IMR-90 (cell line): ENCODE measurements around the gene UBE2S. TPM values are rescaled to one million over a fixed set of nuclear protein-coding genes. Genes with fewer than 3 reads are reported as not detected.
A peak's percentile ranks its signal among the peaks of the same experiment; 100 is the strongest.
"Not testable (repeated sequence)": the region's sequence is repeated elsewhere in the genome, so short reads cannot be mapped to it uniquely, and the experiment has no call there.

Experiments used
- ATAC-seq: fragments of 200-7000 bp; cut with Tn5 transposase; 2 replicates; pipeline ENCODE4 v1.9.1; 2020; ENCODE audit warnings: low read depth, mild to moderate bottlenecking, moderate library complexity
- Bru-seq: library from RNA; stranded (reverse); fragments of 400-500 nt; gene quantifications from one replicate; lab custom pipeline; 2021; lab: Mats Ljungman, UMichigan
- BruChase-seq, 2 experiments: library from RNA; stranded (reverse); fragments of 400-500 nt; gene quantifications; one replicate each; lab custom pipeline; 2021; lab: Mats Ljungman, UMichigan
- BruUV-seq: library from RNA; stranded (reverse); fragments of 400-500 nt; replicated peaks from 2 replicates; lab custom pipeline; 2021; lab: Mats Ljungman, UMichigan
- CTCF ChIA-PET: fragments of 300-600 bp; formaldehyde crosslinking; extraction: SDS; loops from one replicate; lab custom pipeline; 2021; ENCODE audit warnings: antibody characterized with exemption; lab: Yijun Ruan, JAX
- POLR2A ChIA-PET: fragments of 300-600 bp; sonication (Branson Sonifier 250); formaldehyde crosslinking; loops from one replicate; lab custom pipeline; 2022; ENCODE audit warnings: antibody characterized with exemption; ENCODE audit not compliant: unreplicated experiment; lab: Charles Lee
- DNase-seq: peaks from one replicate; pipeline ENCODE4 v3.0.0; 2013
- H2AFZ ChIP-seq: replicated peaks from 2 replicates; pipeline ENCODE3; 2013; ENCODE audit warnings: low read length, mild to moderate bottlenecking; ENCODE audit not compliant: poor library complexity
- H2AK5ac ChIP-seq: 2 replicates; pipeline ENCODE4 v1.6.1; 2013; ENCODE audit warnings: low read depth, low read length, inconsistent platforms
- H2AK9ac ChIP-seq: replicated peaks from 2 replicates; pipeline ENCODE3; 2013; ENCODE audit warnings: mild to moderate bottlenecking, low read depth, low read length, moderate library complexity; ENCODE audit not compliant: poor library complexity
- H2BK120ac ChIP-seq: 2 replicates; pipeline ENCODE4 v1.6.1; 2013; ENCODE audit warnings: low read depth, low read length, inconsistent platforms
- H2BK15ac ChIP-seq: 3 replicates; pipeline ENCODE4 v1.6.1; 2013; ENCODE audit warnings: low read depth, low read length, inconsistent platforms
- H2BK20ac ChIP-seq: 2 replicates; pipeline ENCODE4 v1.6.1; 2013; ENCODE audit warnings: low read depth, mild to moderate bottlenecking, inconsistent platforms, low read length, moderate library complexity
- H2BK5ac ChIP-seq: 2 replicates; pipeline ENCODE4 v1.6.1; 2013; ENCODE audit warnings: mild to moderate bottlenecking, low read depth, low read length, inconsistent platforms; ENCODE audit not compliant: poor library complexity, severe bottlenecking
- H3K14ac ChIP-seq: replicated peaks from 2 replicates; pipeline ENCODE4 v1.6.1; 2013; ENCODE audit warnings: low read depth, low read length, inconsistent platforms
- H3K18ac ChIP-seq: 2 replicates; pipeline ENCODE4 v1.6.1; 2013; ENCODE audit warnings: low read depth, low read length, control low read depth
- H3K23ac ChIP-seq: 2 replicates; pipeline ENCODE4 v1.6.1; 2013; ENCODE audit warnings: low read depth, low read length, inconsistent platforms
- H3K27ac ChIP-seq: 2 replicates; pipeline ENCODE4 v1.5.1; 2013; ENCODE audit warnings: mild to moderate bottlenecking, control low read depth, low read length; ENCODE audit not compliant: insufficient read depth
- H3K27me3 ChIP-seq: 2 replicates; pipeline ENCODE4 v1.6.1; 2013; ENCODE audit warnings: low read length; ENCODE audit not compliant: control insufficient read depth, insufficient read depth
- H3K36me3 ChIP-seq: 2 replicates; pipeline ENCODE4 v1.6.1; 2013; ENCODE audit warnings: low read length, mixed read lengths; ENCODE audit not compliant: control insufficient read depth, insufficient read depth
- H3K4ac ChIP-seq: 2 replicates; pipeline ENCODE4 v1.6.1; 2013; ENCODE audit warnings: low read depth, low read length, inconsistent platforms
- H3K4me1 ChIP-seq: 2 replicates; pipeline ENCODE4 v1.6.1; 2013; ENCODE audit warnings: low read length, mixed read lengths; ENCODE audit not compliant: control insufficient read depth, insufficient read depth
- H3K4me2 ChIP-seq: 2 replicates; pipeline ENCODE4 v1.6.1; 2013; ENCODE audit warnings: low read depth, mild to moderate bottlenecking, control low read depth, low read length, moderate library complexity
- H3K4me3 ChIP-seq: 2 replicates; pipeline ENCODE4 v1.5.1; 2013; ENCODE audit warnings: low read depth, mild to moderate bottlenecking, control low read depth, low read length, moderate library complexity; ENCODE audit not compliant: insufficient read depth
- H3K56ac ChIP-seq: 2 replicates; pipeline ENCODE4 v1.6.1; 2013; ENCODE audit warnings: low read length, inconsistent platforms; ENCODE audit not compliant: insufficient read depth; ENCODE audit errors: extremely low read depth
- H3K79me1 ChIP-seq, 2 experiments: 2 replicates each; pipeline ENCODE4 v1.6.1; 2013; ENCODE audit warnings: low read length in 2 of 2, inconsistent platforms in 1 of 2, low read depth in 1 of 2
- H3K9ac ChIP-seq: 2 replicates; pipeline ENCODE4 v1.6.1; 2013; ENCODE audit warnings: low read depth, low read length, control low read depth
- H3K9me1 ChIP-seq: 2 replicates; pipeline ENCODE4 v1.6.1; 2013; ENCODE audit warnings: low read length, inconsistent platforms; ENCODE audit not compliant: insufficient read depth
- H3K9me3 ChIP-seq: 2 replicates; pipeline ENCODE4 v1.6.1; 2013; ENCODE audit warnings: low read length; ENCODE audit not compliant: control insufficient read depth, insufficient read depth
- H4K20me1 ChIP-seq: 2 replicates; pipeline ENCODE4 v1.6.1; 2013; ENCODE audit warnings: low read length, inconsistent platforms; ENCODE audit not compliant: insufficient read depth
- H4K5ac ChIP-seq: 2 replicates; pipeline ENCODE4 v1.6.1; 2013; ENCODE audit warnings: mild to moderate bottlenecking, low read depth, low read length, control low read depth
- H4K8ac ChIP-seq, 2 experiments: 2 replicates each; pipeline ENCODE4 v1.6.1; 2013; ENCODE audit warnings: low read depth in 2 of 2, low read length in 2 of 2, control low read depth in 1 of 2, inconsistent platforms in 1 of 2
- H4K91ac ChIP-seq: 2 replicates; pipeline ENCODE4 v1.6.1; 2013; ENCODE audit warnings: low read depth, low read length, inconsistent platforms; ENCODE audit not compliant: insufficient read depth
- CHD1 ChIP-seq: IDR thresholded peaks from 2 replicates; pipeline ENCODE4 v1.6.1; 2012; ENCODE audit warnings: low read depth, low read length, improper control_type of control experiment
- NFE2L2 ChIP-seq: fragments of 150-350 bp; IDR thresholded peaks from 2 replicates; pipeline ENCODE4 v1.6.1; 2016; ENCODE audit warnings: low read depth, mild to moderate bottlenecking, low read length
- POLR2A ChIP-seq: IDR thresholded peaks from 2 replicates; pipeline ENCODE4 v1.6.1; 2012; ENCODE audit warnings: mild to moderate bottlenecking, low read depth, low read length
- WGBS, 2 experiments: methylation state at CpG; one replicate each; pipeline versions ENCODE4 v1.1.5 to v1.1.7; 2013; ENCODE audit warnings: missing lambda C conversion rate in 2 of 2; ENCODE audit not compliant: insufficient read length in 1 of 2; ENCODE audit errors: extremely low coverage in 2 of 2; 5-methylcytosine and 5-hydroxymethylcytosine counted together
- dilution Hi-C: fragments of 300-500 bp; cut with HindIII; formaldehyde crosslinking; loops from one replicate; pipeline ENCODE4 v1.14.3; 2018; ENCODE audit warnings: low sequenced_read_pairs; ENCODE audit not compliant: unreplicated experiment
- in situ Hi-C: fragments of 300-500 bp; cut with MboI; formaldehyde crosslinking; loops from 3 replicates; pipeline ENCODE4 v1.14.3; 2019; ENCODE audit warnings: low sequenced_read_pairs, inconsistent platforms, mixed read lengths
- intact Hi-C: fragments of 100-400 bp; cut with micrococcal nuclease; formaldehyde crosslinking; loops from 2 replicates; pipeline ENCODE4 v1.10.0; 2022
- long read RNA-seq: library from polyadenylated mRNA; unstranded; transcript quantifications from one replicate; pipeline ENCODE4 v2.0.0, GENCODE V29; 2021; ENCODE audit not compliant: unreplicated experiment
- polyA plus RNA-seq, 3 experiments: library from polyadenylated mRNA; depleted of rRNA; stranded (reverse); fragments of >200 nt; gene quantifications; 2 replicates each; pipeline ENCODE4 v1.2.3, GENCODE V29; 2012; ENCODE audit warnings: low replicate concordance in 1 of 3
- total RNA-seq: library from RNA; depleted of rRNA; stranded (reverse); fragments of >200 nt; gene quantifications from 2 replicates; pipeline ENCODE4 v1.2.3, GENCODE V29; 2012; rRNA removed

The UBE2S gene
- total RNA-seq (69.5 and 74.4 TPM in 2 replicates), polyA plus RNA-seq (2012; rRNA removed) (104 and 177 TPM in 2 replicates), Bru-seq, nascent RNA (percentile 78 among the genes with signal in this experiment), BruChase-seq, experiment 1, labeled RNA remaining after a 6-hour chase (percentile 64 among the genes with signal in this experiment), BruChase-seq, experiment 2, labeled RNA remaining after a 2-hour chase (percentile 59 among the genes with signal in this experiment)
- polyA plus RNA-seq (2012; cell fraction: cytosol; rRNA removed), result 94.4 and 130 TPM in 2 replicates
- polyA plus RNA-seq (2012; cell fraction: nucleus; rRNA removed; ENCODE audit: low replicate concordance), result 22.1 and 43.9 TPM in 2 replicates
- long read RNA-seq, transcript UBE2S-201 (4 exons, 2,548 nt), result major isoform, 203 of 214 reads
- long read RNA-seq, partial matches to known transcripts, result 4 of 214 reads
- long read RNA-seq, other reads (novel, unspliced or antisense), result 7 of 214 reads

- H3K27me3 ChIP-seq, in situ Hi-C loops, BruUV-seq, H3K9me3 ChIP-seq, dilution Hi-C loops, CTCF ChIA-PET, DNase-seq: not testable (repeated sequence)
- peak; percentile 94 for TF ChIP-seq CHD1
- TF ChIP-seq POLR2A, result peak; percentile 99
- peak; percentile 33; the same call in 1 of the 2 replicates for TF ChIP-seq NFE2L2
- peak within 1 kb of the TSS; percentile 99 for H2AK5ac ChIP-seq
- peak within 1 kb of the TSS; percentile 94 for H2BK5ac ChIP-seq
- peak within 1 kb of the TSS; percentile 94 for H3K27ac ChIP-seq
- intact Hi-C loops, result loop anchor here (5.0 kb wide), 1 partner anchor 95 kb away; no protein-coding TSS in a partner anchor
- H2BK120ac ChIP-seq, result peak within 1 kb of the TSS; percentile 98
- peak; percentile 3 for ATAC-seq
- peak within 1 kb of the TSS; percentile 99 for H4K5ac ChIP-seq
- peak within 1 kb of the TSS; percentile 100 for H4K91ac ChIP-seq
- H3K4me3 ChIP-seq, result peak within 1 kb of the TSS; percentile 64
- H3K4me2 ChIP-seq, result peak within 1 kb of the TSS; percentile 98
- H3K56ac ChIP-seq, result peak within 1 kb of the TSS; percentile 95
- H3K18ac ChIP-seq, result peak within 1 kb of the TSS; percentile 96
- H3K23ac ChIP-seq, result peak within 1 kb of the TSS; percentile 96
- peak within 1 kb of the TSS; percentile 96 for H2AFZ ChIP-seq
- 0% methylated on average over 6 of the region's 36 CpGs; no CpG with 5 or more reads in 1 of the 2 experiments for WGBS, 2 experiments
- H3K79me1 ChIP-seq, result peaks cover 7 to 37% of the 10 kb centered on the region in 2 experiments
- H4K8ac ChIP-seq, result peak within 1 kb of the TSS; percentile 100
- peak within 1 kb of the TSS; percentile 100 for H2BK15ac ChIP-seq
- peak within 1 kb of the TSS; percentile 100 for H3K4ac ChIP-seq
- H2AK9ac ChIP-seq, result peak within 1 kb of the TSS; percentile 100
- H4K20me1 ChIP-seq, result peaks cover 42% of the 10 kb centered on the region
- H2BK20ac ChIP-seq, result peak within 1 kb of the TSS; percentile 83
- peaks cover 17% of the 10 kb centered on the region for H3K4me1 ChIP-seq
- H3K14ac ChIP-seq, result peak within 1 kb of the TSS; percentile 99
- H3K9ac ChIP-seq, result peak within 1 kb of the TSS; percentile 76
- POLR2A ChIA-PET, result interaction anchor here (0.7 to 1.4 kb wide), 5 partner anchors 11 to 142 kb away, joined by 3 to 9 read pairs (median 4); no protein-coding TSS in a partner anchor
- peaks cover 19% of the 10 kb centered on the region for H3K9me1 ChIP-seq
- H3K36me3 ChIP-seq, result peaks cover 25% of the 10 kb centered on the region
Observed at GRCh38 chr19:55407550-55407799, at the start of gene UBE2S. Gene UBE2S (minus strand): TSS chr19:55407788. CDS start chr19:55407589, 199 bp downstream.
